LHCN-M2 (cell line): ENCODE results near the gene KIRREL3. TPM values are rescaled to one million over a fixed set of nuclear protein-coding genes. Genes with fewer than 3 reads are reported as not detected.

Experiments
- DNase-seq: peaks from one replicate; pipeline ENCODE4 v3.0.0-alpha.2; 2012; ENCODE audit warnings: low read depth
- total RNA-seq: library from RNA; depleted of rRNA; stranded (reverse); fragments of >200 nt; gene quantifications from 2 replicates; pipeline ENCODE4 v1.2.3, GENCODE V29; 2014

Gene KIRREL3
- total RNA-seq, 1 experiment from 2014 or later, result 2.1 TPM

GRCh38 chr11:126711977-126712625 is 288.5 kb downstream of the KIRREL3 start:
- DNase-seq, result no peak

GRCh38 chr11:126710804-126711399 is 289.7 kb downstream of the KIRREL3 start:
- no peak for DNase-seq

GRCh38 chr11:126707498-126707897 is 293.1 kb downstream of the KIRREL3 start:
- DNase-seq, result no peak

- DNase-seq, result peak; percentile 26
Measured at GRCh38 chr11:126704096-126704495, 296.5 kb downstream of the KIRREL3 start.

GRCh38 chr11:126703662-126704061 is 296.9 kb downstream of the KIRREL3 start:
- no peak for DNase-seq

- DNase-seq, result no peak
Measured at GRCh38 chr11:126702987-126703386, 297.6 kb downstream of the KIRREL3 start.

- no peak for DNase-seq
Measured at GRCh38 chr11:126702165-126702720, 298.3 kb downstream of the KIRREL3 start.

- no peak for DNase-seq
Measured at GRCh38 chr11:126701520-126701897, 299.1 kb downstream of the KIRREL3 start.

GRCh38 chr11:126700768-126701519 is 299.6 kb downstream of the KIRREL3 start:
- no peak for DNase-seq

GRCh38 chr11:126698576-126698975 is 302.0 kb downstream of the KIRREL3 start:
- DNase-seq, result no peak

GRCh38 chr11:126697936-126698335 is 302.6 kb downstream of the KIRREL3 start:
- no peak for DNase-seq

- DNase-seq, result no peak
Measured at GRCh38 chr11:126696982-126697381, 303.6 kb downstream of the KIRREL3 start.

- DNase-seq, result no peak
Measured at GRCh38 chr11:126695293-126695692, 305.3 kb downstream of the KIRREL3 start.

- DNase-seq, result no peak
Measured at GRCh38 chr11:126694065-126694625, 306.4 kb downstream of the KIRREL3 start.

GRCh38 chr11:126687477-126687876 is 313.1 kb downstream of the KIRREL3 start:
- no peak for DNase-seq

- no peak for DNase-seq
Measured at GRCh38 chr11:126686938-126687337, 313.6 kb downstream of the KIRREL3 start.

- DNase-seq, result no peak
Measured at GRCh38 chr11:126683766-126684728, 316.5 kb downstream of the KIRREL3 start.

- no peak for DNase-seq
Measured at GRCh38 chr11:126682590-126682989, 318.0 kb downstream of the KIRREL3 start.

- DNase-seq, result no peak
Measured at GRCh38 chr11:126680700-126681099, 319.9 kb downstream of the KIRREL3 start.

GRCh38 chr11:126680131-126680530 is 320.4 kb downstream of the KIRREL3 start:
- peak; percentile 30 for DNase-seq

- no peak for DNase-seq
Measured at GRCh38 chr11:126679033-126679432, 321.5 kb downstream of the KIRREL3 start.
